ENCODE data around the gene ASIC2. TPM values are rescaled to one million over a fixed set of nuclear protein-coding genes. Genes with fewer than 3 reads are reported as not detected.
A peak's percentile ranks its signal among the peaks of the same experiment; 100 is the strongest.

The ASIC2 gene
- total and polyA plus RNA-seq, 9 of the 15 experiments (the other 6 are each of a cell fraction or from before 2014, with no cell fraction given) = not detected

GRCh38 chr17:33209671-33210070, 83.4 kb downstream of the ASIC2 start (continued):
- TF ChIP-seq SP1 (CRISPR knock-in tag; IDR thresholded peaks at IDR 0.05) (no peak), TAF1 (IDR thresholded peaks at IDR 0.05; ENCODE audit: control insufficient read depth, extremely low read depth, insufficient read depth, low read length, severe bottlenecking) (no peak), ARID3A (IDR thresholded peaks at IDR 0.05; ENCODE audit: borderline replicate concordance, low read depth, low read length) (no peak)

GRCh38 chr17:33207231-33207630, 85.9 kb downstream of the ASIC2 start:
- 0 out of 2 replicates have a peak, but pooled peaks cover 6% of the 10 kb centered on the region for H4K20me1 ChIP-seq (replicated peaks; ENCODE audit: control insufficient read depth, insufficient read depth, low read length)
- intact Hi-C loops (cut with micrococcal nuclease) = no loop called here
- no peak overlapping the region for H3K4me2 ChIP-seq (ENCODE audit: insufficient read depth, low read length)
- FAIRE-seq = no peak
- H3K27me3 ChIP-seq (ENCODE audit: control insufficient read depth in 2 of 2, insufficient read depth in 2 of 2, low read length in 2 of 2) = peaks cover 2 to 8% of the 10 kb centered on the region in 2 experiments; a peak in 1 of 5 replicates
- no peaks in the 10 kb centered on the region for H3K9me3 ChIP-seq (replicated peaks; ENCODE audit: control insufficient read depth, insufficient read depth, low read depth, low read length)
- no peak overlapping the region for H3K27ac ChIP-seq (ENCODE audit: extremely low read depth, low read depth, low read length)
- in situ Hi-C loops (cut with MboI) = no loop called here
- 0% methylated on average over 4 of the region's 4 CpGs for WGBS (ENCODE audit: insufficient coverage, low coverage, missing lambda C conversion rate)
- H3K9me1 ChIP-seq (ENCODE audit: control insufficient read depth, insufficient read depth, low read length) = no peaks in the 10 kb centered on the region
- TF ChIP-seq C11orf30 (IDR thresholded peaks at IDR 0.05; ENCODE audit: low read depth) (peak; percentile 15; the same call in 1 of the 2 replicates), ZNF316 (IDR thresholded peaks at IDR 0.05) (peak; percentile 59), SAFB (IDR thresholded peaks at IDR 0.05; ENCODE audit: borderline replicate concordance, low read depth, low read length) (no peak), MAFG (tag; conservative IDR thresholded peaks at IDR 0.05) (0 out of 2 replicates have a peak, but pooled peaks have one; percentile 17)
- H2AFZ ChIP-seq (ENCODE audit: low read depth, low read length) = no peak overlapping the region
- no peaks in the 10 kb centered on the region for H3K79me2 ChIP-seq (ENCODE audit: control insufficient read depth, insufficient read depth, low read length)
- CTCF ChIA-PET (ENCODE audit: low intra/inter-chr PET ratio) = no interaction called here
- POLR2A ChIA-PET = no interaction called here
- no TSS peak for BruUV-seq (replicated peaks)
- no peak for DNase-seq (ENCODE audit: extremely low read depth in 1 of 4, low spot score in 3 of 4)
- no peaks in the 10 kb centered on the region for H3K4me1 ChIP-seq (replicated peaks in 1 of 2; ENCODE audit: control insufficient read depth in 2 of 2, insufficient read depth in 2 of 2, low read length in 2 of 2)
- no peak for ATAC-seq
- no peak overlapping the region for H3K4me3 ChIP-seq
- no peaks in the 10 kb centered on the region for H3K36me3 ChIP-seq (ENCODE audit: control insufficient read depth, insufficient read depth, low read length)
- H3K9ac ChIP-seq (ENCODE audit: insufficient read depth in 1 of 2, low read depth in 2 of 2, low read length in 2 of 2) = no peak overlapping the region
